HG03565 (cell line): ENCODE results near the gene PTTG1.

Experiments used
- ATAC-seq: cut with Tn5 transposase; IDR thresholded peaks from one replicate; pipeline ENCODE4 v1.9.1; 2021; ENCODE audit warnings: mild to moderate bottlenecking, moderate library complexity; ENCODE audit not compliant: unreplicated experiment

Gene PTTG1

GRCh38 chr5:160470437-160471361 lies 49.0 kb downstream of the PTTG1 start:
- no peak for ATAC-seq

- no peak for ATAC-seq
Measured at GRCh38 chr5:160471761-160472160, 50.1 kb downstream of the PTTG1 start.

GRCh38 chr5:160472482-160472881 lies 50.8 kb downstream of the PTTG1 start:
- ATAC-seq, result no peak

- no peak for ATAC-seq
Measured at GRCh38 chr5:160473681-160474080, 52.0 kb downstream of the PTTG1 start.

- ATAC-seq, result no peak
Measured at GRCh38 chr5:160474084-160474483, 52.4 kb downstream of the PTTG1 start.

- no peak for ATAC-seq
Measured at GRCh38 chr5:160475864-160476438, 54.3 kb downstream of the PTTG1 start.

GRCh38 chr5:160477266-160477970 lies 55.8 kb downstream of the PTTG1 start:
- no peak for ATAC-seq

GRCh38 chr5:160478163-160478562 lies 56.5 kb downstream of the PTTG1 start:
- no peak for ATAC-seq
